ENCODE measurements around the gene HES5.

DNA sequence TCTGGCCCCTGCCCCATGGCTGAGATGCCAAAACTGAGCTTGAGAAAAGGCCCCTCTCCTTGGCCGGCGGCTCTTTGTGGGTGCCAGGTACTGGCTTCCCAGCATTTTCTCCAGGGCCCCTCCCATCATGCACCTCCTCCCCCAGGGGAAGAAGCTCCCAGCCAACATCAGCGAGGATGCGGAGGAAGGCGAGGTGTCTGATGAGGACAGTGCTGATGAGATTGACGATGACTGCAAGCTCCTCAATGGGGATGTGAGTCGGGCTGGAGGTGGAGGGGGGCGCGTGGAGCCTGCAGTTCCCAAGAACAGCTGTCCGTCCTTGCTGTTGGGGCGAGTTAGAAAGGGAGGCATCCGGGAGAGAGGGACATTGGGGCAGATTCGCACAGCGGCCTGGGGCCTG lies 40.4 kb downstream of the HES5 start:
- TF ChIP-seq, protein P1, sequence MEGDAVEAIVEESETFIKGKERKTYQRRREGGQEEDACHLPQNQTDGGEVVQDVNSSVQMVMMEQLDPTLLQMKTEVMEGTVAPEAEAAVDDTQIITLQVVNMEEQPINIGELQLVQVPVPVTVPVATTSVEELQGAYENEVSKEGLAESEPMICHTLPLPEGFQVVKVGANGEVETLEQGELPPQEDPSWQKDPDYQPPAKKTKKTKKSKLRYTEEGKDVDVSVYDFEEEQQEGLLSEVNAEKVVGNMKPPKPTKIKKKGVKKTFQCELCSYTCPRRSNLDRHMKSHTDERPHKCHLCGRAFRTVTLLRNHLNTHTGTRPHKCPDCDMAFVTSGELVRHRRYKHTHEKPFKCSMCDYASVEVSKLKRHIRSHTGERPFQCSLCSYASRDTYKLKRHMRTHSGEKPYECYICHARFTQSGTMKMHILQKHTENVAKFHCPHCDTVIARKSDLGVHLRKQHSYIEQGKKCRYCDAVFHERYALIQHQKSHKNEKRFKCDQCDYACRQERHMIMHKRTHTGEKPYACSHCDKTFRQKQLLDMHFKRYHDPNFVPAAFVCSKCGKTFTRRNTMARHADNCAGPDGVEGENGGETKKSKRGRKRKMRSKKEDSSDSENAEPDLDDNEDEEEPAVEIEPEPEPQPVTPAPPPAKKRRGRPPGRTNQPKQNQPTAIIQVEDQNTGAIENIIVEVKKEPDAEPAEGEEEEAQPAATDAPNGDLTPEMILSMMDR (IDR thresholded peaks at IDR 0.05 in 2 of 3, conservative IDR thresholded peaks at IDR 0.05 in 1 of 3; ENCODE audit: control insufficient read depth in 2 of 3, extremely low read depth in 1 of 3, insufficient read depth in 1 of 3, low read depth in 3 of 3, low read length in 3 of 3) = no peak
- no peak for TF ChIP-seq JUND (IDR thresholded peaks at IDR 0.05; ENCODE audit: low read depth, low read length)
- TF ChIP-seq RELA (IDR thresholded peaks at IDR 0.05; ENCODE audit: borderline replicate concordance, partially characterized antibody) = no peak
- no peak for TF ChIP-seq KAT2A (conservative IDR thresholded peaks at IDR 0.05; ENCODE audit: control insufficient read depth, low read depth, low read length)
- TF ChIP-seq RFX5 (IDR thresholded peaks at IDR 0.05; ENCODE audit: low read depth, low read length) = no peak
- TF ChIP-seq EZH2 (IDR thresholded peaks at IDR 0.05; ENCODE audit: borderline replicate concordance, control insufficient read depth, low read depth, low read length) = no peak
- TF ChIP-seq, protein P2, sequence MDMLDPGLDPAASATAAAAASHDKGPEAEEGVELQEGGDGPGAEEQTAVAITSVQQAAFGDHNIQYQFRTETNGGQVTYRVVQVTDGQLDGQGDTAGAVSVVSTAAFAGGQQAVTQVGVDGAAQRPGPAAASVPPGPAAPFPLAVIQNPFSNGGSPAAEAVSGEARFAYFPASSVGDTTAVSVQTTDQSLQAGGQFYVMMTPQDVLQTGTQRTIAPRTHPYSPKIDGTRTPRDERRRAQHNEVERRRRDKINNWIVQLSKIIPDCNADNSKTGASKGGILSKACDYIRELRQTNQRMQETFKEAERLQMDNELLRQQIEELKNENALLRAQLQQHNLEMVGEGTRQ (IDR thresholded peaks at IDR 0.05; ENCODE audit: borderline replicate concordance, low read depth, low read length) = no peak
- TF ChIP-seq MAX (IDR thresholded peaks at IDR 0.05; ENCODE audit: low read depth, low read length) = no peak
- no peak for TF ChIP-seq POLR2AphosphoS5 (IDR thresholded peaks at IDR 0.05; ENCODE audit: low read length)
- no peak for TF ChIP-seq CHD2 (IDR thresholded peaks at IDR 0.05; ENCODE audit: borderline replicate concordance, low read depth, low read length)
- no peak for TF ChIP-seq TCF7 (IDR thresholded peaks at IDR 0.05; ENCODE audit: borderline replicate concordance)
- TF ChIP-seq, protein P3, sequence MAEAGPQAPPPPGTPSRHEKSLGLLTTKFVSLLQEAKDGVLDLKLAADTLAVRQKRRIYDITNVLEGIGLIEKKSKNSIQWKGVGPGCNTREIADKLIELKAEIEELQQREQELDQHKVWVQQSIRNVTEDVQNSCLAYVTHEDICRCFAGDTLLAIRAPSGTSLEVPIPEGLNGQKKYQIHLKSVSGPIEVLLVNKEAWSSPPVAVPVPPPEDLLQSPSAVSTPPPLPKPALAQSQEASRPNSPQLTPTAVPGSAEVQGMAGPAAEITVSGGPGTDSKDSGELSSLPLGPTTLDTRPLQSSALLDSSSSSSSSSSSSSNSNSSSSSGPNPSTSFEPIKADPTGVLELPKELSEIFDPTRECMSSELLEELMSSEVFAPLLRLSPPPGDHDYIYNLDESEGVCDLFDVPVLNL (IDR thresholded peaks at IDR 0.05; ENCODE audit: low read depth, low read length) = no peak
- no peak for TF ChIP-seq FOXM1 (IDR thresholded peaks at IDR 0.05; ENCODE audit: low read depth, low read length)
